TTC549 (cell line): ENCODE measurements around the gene POLD1.

Experiments
- FAIRE-seq: peaks from 2 replicates; lab custom pipeline; 2012; peaks lifted over from hg19 to GRCh38; lab: Jason Lieb, UNC

Gene POLD1

GRCh38 chr19:50418176-50419021, 34.3 kb downstream of the POLD1 start, which contains the start of gene SPIB:
Gene SPIB, plus strand, starts transcription at chr19:50418938. Its CDS starts 25 bp downstream, at chr19:50418963.
- FAIRE-seq, result no peak

GRCh38 chr19:50419022-50419579, 35.0 kb downstream of the POLD1 start:
- no peak for FAIRE-seq

GRCh38 chr19:50419580-50420035, 35.5 kb downstream of the POLD1 start:
- no peak for FAIRE-seq

DNA sequence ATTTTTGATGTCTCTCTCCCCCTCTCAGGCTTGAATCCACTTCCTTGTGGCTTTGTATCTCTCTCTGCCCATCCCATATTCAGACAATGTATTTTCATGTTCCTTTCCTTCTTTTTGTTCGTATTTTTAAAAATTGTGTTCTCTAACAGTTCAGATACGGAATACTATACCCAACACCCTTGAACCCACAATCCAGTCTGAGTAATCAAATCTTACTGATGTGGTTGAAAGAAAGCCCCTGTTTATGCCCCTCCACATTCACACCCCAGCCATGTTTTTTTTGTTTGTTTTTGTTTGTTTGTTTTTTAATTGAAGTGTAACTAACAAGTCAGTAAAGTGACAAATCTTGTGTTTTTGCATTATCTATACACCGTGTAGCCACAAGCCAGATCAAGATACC, 36.0 kb downstream of the POLD1 start:
- FAIRE-seq, result no peak

- FAIRE-seq, result no peak
Measured at GRCh38 chr19:50420808-50421207, 36.7 kb downstream of the POLD1 start.

DNA sequence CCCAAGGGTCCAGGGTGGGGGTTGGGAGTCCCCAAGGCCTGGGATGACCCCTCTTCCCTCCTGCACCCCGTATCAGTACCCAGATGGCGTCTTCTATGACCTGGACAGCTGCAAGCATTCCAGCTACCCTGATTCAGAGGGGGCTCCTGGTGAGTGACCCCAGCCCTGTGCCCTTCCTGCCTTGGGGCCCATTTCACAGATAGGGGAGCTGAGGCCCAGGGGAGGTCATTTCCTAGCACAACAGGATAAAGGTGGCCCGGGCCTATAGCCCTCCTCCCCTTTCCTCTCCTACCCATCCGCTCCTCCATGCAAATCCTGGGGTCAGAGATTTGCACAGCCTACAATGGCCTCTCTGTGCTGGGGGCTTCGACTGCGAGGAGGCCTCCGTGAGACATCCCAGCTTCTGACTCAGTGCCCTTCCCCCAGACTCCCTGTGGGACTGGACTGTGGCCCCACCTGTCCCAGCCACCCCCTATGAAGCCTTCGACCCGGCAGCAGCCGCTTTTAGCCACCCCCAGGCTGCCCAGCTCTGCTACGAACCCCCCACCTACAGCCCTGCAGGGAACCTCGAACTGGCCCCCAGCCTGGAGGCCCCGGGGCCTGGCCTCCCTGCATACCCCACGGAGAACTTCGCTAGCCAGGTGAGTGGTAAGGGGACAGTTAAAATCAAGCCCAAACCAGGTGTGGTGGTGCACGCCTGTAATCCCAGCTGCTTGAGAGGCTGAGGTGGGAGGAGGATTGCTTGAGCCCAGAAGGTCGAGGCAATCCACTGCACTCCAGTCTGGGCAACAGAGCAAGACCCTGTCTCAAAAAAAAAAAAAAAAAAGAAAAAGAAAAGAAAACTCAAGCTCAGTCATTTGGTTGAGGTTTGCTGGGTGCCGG, 38.5 kb downstream of the POLD1 start:
- FAIRE-seq, result no peak

GRCh38 chr19:50423279-50424113, 39.3 kb downstream of the POLD1 start:
- no peak for FAIRE-seq

- no peak for FAIRE-seq
Measured at GRCh38 chr19:50425581-50425980, 41.4 kb downstream of the POLD1 start.

GRCh38 chr19:50427318-50427925, 43.3 kb downstream of the POLD1 start:
- no peak for FAIRE-seq

DNA sequence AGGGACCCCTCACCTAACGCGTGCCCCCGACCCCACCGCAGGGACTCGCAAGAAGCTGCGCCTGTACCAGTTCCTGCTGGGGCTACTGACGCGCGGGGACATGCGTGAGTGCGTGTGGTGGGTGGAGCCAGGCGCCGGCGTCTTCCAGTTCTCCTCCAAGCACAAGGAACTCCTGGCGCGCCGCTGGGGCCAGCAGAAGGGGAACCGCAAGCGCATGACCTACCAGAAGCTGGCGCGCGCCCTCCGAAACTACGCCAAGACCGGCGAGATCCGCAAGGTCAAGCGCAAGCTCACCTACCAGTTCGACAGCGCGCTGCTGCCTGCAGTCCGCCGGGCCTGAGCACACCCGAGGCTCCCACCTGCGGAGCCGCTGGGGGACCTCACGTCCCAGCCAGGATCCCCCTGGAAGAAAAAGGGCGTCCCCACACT, 43.9 kb downstream of the POLD1 start:
- no peak for FAIRE-seq

GRCh38 chr19:50428772-50429463, 44.8 kb downstream of the POLD1 start:
- FAIRE-seq, result no peak

- no peak for FAIRE-seq
Measured at GRCh38 chr19:50430888-50431342, 46.8 kb downstream of the POLD1 start.

- FAIRE-seq, result no peak
Measured at GRCh38 chr19:50431343-50432220, 47.4 kb downstream of the POLD1 start.

DNA sequence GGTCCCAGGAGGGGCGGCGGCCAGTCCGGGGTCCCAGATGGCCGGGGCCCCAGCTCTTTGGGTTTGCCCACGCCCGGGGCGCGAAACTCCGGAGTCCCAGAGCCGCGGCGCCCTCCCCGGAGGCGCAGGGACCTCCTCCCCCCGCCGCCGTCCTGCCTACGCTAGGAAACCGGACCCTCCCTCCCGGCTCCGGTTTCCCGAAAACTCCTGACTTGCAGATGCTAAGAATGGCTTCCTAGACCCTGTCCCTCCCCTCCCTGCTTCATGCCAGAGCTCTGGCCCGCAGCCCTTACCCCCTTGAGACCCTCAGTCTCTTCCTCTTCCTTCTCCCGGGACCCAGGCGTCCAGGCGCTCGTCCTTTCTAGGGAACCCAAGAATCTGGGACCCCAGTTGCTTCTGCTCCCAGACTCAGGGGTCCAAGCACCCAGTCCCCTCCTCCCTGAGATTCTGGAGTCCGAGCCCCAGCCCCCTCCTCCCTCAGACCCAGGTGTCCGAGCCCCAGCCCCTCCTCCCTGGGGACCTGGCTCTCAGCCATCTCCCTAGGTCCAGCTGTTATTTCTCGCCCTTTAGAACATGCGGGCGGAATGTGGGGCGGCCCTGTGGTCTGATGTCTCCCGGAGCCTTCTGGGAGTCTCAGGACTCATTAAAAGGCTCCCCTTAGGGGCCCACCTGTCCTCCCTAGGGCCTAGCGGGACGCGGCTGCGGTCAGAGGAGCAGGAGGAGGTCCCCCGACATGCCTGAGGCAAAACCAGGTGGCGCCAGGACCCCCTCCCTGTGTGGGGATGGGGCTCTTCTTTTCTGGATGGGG, 48.3 kb downstream of the POLD1 start, which contains the start of gene MYBPC2:
MYBPC2 (plus strand) TSS at position 672 of the 808 bp plus-strand sequence; CDS start at position 734, 62 bp downstream.
- FAIRE-seq, result no peak

DNA sequence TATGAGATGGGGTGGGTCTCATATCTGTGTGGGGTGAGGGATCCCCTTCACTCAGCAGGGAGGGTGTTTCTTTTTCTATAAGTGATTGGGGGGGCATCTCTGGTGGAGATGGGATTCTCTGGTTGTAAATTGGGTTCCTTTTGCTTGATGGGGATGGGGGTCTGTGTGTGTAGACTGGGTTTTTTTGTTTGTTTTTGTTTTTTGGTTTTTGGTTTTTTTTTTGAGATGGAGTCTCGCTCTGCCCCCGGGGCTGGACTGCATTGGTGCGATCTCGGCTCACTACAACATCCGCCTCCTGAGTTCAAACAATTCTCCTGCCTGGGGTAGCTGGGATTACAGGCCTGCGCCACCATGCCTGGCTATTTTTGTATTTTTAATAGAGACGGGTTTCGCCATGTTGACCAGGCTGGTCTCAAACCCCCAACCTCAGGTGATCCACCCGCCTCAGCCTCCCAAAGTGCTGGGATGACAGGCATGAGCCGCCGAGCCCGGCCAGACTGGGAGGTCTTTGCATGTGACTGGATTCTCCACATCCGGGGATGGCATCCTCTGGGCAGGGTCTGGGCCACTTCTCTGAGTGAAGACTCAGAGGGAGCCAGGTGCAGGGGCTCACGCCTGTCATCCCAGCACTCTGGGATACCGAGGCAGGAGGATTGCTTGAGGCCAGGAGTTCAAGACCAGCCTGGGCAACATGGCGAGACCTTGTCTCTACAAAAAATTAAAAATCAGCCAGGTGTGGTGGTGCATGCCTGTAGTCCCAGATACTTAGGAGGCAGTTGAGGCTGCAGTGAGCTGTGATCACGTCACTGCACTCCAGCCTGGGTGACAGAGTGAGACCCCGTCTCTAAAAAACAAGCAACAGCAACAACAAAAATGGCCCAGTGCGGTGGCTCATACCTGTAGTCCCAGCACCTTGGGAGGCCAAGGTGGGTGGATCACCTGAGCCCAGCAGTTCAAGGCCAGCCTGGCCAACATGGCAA, 49.3 kb downstream of the POLD1 start:
- FAIRE-seq, result no peak

- FAIRE-seq, result no peak
Measured at GRCh38 chr19:50434525-50434924, 50.4 kb downstream of the POLD1 start.

GRCh38 chr19:50435221-50435620, 51.1 kb downstream of the POLD1 start:
- FAIRE-seq, result no peak
